CD4-positive, alpha-beta T cell treated with Interleukin-2 at 100 ng/mL for 4 hours (primary cell): ENCODE results near the gene IQSEC1.
"Not testable (repeated sequence)": the region's sequence is repeated elsewhere in the genome, so short reads cannot be mapped to it uniquely, and the experiment has no call there.

Experiments
- DNase-seq: peaks from one replicate; pipeline ENCODE4 v3.0.0-alpha.2; 2020; ENCODE audit warnings: low spot score

Gene IQSEC1

DNA sequence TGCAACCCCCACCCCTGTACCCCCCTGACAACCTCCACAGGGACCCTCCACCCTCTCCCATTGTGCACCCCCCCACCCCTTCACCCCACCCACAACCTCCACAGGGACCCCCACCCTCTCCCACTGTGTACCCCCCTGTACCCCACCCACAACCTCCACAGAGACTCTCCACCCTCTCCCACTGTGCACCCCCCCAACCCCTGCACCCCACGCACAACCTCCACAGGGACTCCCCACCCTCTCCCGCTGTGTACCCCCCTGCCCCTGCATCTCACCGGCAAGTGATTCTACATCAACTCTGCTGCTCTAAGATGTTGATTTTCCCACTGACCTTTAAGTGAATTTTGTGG, 180.4 kb downstream of the IQSEC1 start:
- DNase-seq, result no peak

DNA sequence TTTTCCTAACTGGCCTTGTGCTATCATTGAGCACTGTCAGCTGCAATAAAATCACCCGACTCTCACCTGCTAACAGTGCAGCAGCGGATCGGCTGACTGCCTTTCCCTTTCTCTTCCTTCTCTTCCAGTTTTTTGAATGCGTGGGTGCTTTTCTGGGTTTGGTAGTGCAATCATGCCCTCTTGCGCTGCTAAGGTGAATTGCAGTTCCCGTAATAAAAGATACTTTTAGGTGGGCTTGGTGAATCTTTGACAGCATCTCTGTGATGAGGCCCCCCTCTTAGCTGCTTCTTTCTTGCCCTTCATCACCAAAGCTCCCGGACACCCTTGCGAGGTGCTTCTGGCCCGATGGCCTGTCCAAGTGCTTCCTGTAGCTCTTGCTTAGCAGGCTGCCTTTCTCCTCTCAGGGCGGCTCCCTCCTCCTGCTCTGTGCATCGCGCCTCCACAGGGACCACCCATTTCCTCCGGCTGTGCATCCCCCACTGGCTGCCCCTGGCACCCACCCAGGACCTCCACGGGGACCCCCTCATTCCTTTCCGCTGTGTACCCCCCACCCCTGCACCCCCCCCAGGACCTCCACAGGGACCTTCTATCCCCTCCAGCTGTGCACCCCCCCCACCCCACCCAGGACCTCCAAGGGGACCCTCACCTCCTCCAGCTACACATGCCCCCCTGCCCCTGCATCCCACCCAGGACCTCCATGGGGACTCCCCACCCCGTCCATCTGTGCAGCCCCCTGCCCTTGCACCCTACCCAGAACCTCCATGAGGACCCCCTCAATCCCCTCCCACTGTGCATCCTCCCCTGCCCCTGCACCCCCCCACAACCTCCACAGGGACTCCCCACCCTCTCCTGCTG, 181.0 kb downstream of the IQSEC1 start:
- peak; percentile 62 for DNase-seq

DNA sequence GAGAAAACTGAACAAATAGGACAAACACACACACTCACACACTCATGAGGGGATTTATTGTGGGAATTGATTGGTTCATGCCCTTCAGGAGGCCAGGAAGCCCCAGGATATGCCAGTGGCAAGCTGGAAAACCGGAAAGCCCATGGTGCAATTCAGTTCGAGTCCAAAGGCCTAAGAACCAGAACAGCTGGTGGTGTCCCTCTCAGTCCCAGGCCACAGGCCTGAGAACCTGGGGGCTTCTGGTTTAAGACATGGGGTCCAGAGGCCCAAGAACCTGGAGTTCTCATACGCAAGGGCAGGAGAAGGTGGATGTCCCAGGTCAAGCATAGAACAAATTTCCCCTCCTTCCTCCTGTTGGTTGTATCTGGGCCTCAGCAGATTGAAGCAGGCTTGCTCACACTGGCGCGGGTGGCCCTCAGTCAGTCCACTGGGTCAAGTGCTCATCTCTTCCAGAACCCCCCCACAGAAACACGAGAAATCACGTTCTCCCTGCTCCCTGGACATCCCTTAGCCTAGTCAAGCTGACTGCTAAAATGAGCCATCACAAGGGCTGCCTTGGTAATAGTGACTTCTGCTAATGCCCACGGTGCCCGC, 181.7 kb downstream of the IQSEC1 start:
- DNase-seq, result no peak

DNA sequence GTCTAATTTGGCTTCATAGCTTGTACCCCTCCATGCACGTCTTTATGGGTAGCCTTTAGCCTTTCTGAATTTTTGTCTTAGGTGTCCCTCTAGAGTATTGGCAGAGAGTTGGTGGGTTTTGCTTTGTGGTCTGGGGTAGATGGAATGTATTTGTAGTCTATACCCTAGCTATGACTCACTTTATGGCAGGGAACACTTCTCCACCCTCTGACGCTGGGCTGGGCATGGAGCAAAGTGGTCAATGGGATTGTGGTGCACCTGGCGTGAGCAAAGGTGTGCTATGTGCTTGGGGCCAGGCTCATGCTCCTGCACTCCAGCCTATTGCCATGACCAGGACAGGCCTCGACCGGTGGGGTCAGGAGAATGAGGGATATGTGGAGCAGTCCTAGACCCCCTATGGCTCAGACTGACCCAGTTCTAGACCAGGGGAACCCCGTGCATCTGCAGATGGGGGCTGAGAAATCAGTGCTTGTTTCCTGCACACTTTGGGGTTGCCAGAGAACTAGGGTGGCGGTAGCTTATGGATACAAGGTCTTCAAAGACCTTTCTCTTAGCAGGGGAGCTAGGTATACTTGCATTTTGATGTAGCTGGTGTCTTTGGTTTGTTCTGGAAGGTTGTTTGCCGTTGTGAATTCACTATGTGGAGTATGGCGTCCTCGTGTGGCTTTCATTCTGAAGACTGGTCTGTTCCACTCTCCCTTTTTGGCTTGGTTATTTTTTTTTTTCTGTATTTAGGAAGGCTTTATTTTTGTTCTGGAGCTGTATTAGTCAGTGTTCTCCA, 182.4 kb downstream of the IQSEC1 start:
- DNase-seq, result no peak

DNA sequence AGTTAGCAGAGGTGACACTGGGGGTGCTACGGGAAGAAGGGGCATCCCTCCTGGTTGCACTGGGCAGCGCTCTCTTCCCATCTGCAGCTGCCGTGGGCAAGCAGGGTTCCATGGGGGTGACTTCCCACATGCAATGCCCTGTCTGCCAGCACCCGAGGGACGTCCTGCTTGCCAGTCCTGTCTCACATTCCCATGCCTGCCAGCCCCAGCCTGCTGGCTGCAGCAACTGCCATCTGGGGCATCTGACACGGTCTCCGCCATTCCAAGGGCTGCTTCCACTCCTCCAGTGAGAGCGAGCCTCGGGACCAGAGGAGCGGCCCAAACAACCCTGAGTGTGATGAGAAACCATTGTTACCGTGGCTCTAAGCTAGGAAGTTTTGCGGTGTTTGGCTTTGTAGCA, 186.5 kb downstream of the IQSEC1 start:
- DNase-seq, result no peak

DNA sequence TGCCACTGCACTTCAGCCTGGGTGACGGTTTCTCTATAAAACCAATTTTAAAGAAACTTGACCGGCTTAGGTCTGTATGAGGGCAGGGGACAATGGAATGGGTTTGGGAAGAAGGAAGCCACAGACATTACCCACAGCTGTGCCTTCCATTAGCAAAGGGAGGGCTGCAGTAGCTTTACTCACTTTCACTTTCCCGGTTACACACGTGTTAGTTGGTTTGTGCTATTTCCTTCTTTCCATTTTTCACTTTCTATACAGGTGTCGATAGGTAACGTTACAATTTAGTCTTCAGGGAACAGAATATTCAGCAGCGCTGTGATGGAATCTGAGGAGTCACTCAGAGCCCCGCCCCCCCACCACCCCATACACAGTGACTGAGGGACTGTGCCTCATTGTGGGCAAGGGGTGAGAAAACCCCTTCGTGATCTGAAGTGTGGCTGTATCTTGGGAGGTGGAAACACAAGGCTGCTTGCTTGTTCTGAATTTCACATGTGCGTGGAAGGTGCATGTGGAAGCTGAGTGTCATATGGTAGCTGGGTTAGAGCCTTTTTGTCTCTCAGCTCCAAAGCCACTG, 187.0 kb downstream of the IQSEC1 start:
- DNase-seq, result no peak

DNA sequence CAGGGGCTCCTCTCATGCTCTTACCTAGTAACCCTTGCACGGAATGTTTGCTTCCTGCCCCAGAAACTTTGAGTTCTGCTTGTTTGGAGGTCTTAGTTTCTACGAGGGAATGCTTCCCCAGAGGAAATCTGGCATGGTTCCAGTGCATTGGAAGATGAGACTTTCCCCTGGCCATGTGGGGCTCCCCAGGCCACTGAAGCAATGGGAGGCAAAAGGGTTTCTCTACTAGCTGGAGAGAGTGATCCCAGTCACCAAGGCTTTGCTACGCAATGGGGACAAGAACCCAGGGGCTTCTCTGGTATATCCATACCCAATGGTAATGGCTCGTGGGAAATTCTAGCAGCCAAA, 187.7 kb downstream of the IQSEC1 start:
- no peak for DNase-seq

DNA sequence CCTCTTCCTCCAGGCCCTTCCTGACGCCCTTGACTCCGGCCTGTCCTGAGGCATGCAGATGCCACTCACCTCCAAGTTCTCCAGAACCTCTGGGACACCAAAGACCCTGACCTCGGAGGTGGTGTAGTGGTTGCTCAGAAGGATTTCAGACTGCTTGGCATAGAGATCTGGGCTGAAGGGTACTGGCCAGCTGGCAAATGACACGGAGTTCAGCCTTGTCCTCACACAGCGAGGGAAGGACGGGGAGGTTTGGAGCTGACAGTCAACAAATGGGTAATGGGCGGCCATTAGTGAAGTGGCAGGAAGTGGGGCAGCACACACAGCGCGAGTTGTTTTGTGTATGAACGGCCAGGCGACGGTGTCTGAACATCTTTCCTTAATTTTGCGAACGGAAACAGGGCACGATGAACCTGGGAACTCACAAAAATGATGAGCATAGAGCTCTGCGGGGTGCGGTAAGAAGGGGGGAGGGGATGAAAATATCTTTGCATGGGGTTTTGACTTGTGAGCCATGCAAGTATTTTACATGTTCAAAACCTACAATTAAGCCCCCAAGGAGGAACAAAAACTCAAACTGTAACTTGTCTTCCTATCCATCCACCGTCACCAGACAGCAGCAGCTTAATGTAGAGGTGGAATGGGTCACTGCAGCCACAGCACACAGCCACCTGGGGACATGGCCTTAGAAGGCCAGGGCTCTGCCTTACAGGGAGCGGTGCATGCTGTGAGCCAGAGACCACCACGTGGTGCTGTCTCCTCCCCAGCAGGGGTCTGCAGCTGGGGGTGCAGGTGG, 188.2 kb downstream of the IQSEC1 start:
- no peak for DNase-seq

DNA sequence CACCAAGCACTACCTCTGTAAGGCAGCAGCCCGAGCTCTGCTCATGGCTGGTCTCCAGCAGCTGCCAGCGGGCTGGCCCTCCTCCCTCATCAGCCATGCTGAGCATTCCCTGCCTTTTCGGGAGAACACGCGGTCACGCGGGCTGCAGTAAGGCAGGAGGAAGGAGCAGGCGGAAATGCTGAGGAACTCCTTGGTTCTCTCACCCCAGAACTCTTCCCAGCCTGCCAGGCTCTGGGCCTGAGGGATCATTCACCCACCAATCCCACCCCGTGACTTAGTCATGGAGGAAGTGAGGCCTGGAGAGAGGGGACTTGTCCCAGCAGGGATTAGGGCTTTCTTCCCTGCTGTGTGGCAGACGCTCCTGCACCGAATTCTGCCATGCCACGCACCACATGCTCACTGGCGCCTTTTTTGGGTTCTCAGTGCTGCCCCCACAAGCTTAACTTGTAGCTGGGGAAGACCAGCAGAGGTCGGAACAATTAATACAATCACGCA, 189.0 kb downstream of the IQSEC1 start:
- no peak for DNase-seq

DNA sequence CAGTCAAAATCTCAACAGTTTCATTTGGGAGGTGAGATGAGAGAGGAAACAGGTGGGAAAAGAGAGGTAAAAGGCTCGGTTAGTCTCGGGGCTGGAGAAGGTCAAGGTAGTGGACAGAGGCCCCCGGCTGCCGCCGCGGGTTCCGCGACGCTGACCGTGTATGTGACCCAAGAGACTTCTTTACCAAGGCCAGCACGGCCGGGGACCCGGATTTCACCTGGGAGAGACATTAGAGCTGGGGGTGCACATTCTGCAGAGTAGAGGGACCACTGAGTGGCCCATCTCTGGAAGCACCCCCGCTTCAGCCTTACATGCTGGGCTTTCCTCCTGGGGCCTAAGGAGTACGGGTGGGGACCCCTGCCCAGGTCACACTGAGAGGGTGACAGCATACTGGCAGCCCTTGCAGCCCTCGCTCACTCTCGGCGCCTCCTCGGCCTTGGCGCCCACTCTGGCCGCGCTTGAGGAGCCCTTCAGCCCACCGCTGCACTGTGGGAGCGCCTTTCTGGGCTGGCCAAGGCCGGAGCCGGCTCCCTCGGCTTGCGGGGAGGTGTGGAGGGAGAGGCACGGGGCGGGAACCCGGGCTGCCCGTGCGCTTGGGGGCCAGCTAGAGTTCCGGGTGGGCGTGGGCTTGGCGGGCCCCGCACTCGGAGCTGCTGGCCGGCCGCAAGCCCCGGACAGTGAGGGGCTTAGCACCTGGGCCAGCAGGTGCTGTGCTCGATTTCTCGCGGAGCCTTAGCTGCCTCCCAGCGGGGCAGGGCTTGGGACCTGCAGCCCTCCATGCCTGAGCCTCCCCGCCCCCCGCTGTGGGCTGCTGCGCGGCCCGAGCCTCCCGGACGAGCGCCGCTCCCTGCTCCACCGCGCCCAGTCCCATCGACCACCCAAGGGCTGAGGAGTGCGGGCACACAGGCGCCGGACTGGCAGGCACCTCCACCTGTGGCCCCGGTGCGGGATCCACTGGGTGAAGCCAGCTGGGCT, 190.6 kb downstream of the IQSEC1 start:
- DNase-seq, result no peak

DNA sequence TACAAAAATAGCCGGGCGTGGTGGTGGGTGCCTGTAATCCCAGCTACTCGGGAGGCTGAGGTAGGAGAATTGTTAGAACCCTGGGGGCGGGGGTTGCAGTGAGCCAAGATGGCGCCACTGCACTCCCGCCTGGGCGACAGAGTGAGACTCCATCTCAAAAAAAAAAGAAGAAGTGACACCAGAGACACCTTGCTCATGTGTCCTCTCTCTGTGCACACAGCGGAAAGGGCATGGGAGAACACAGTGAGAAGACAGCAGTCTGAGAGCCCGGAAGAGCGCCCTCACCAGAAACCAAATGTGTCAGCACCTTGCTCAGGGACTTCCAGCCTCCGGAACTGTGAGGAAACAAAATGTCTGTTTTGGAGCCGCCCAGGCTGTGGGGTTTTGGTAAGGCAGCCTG, 191.4 kb downstream of the IQSEC1 start:
- not testable (repeated sequence) for DNase-seq

DNA sequence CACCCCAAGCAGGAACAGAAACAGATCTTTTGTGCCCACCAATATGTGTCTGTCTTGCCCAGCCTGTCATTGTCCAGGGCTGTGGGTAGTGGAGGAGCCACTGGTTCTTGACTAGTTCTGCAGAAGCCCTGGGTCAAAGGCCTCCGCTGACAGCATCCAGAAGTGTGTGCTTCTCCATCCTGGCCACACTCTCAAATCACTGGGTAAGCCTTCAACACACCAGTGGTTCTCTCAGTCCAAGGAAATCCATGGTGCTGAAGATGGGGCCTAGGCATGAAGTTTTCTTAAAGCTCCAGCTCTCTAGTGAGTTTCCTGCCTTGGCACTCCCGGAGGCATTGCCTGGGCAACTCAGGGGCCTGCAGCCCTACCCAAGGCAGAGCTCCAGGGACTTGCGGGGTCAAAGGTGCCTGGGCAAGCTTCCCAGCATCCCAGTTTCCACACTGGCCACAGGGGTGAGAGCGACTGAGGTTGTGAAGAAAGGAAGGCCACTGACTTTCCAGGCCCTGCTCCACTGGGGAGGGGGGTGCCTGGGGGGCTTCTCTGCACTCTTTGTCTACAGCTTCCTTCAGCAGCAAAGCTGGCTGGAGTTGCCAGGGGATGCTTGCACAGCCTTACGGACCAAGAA, 193.9 kb downstream of the IQSEC1 start:
- no peak for DNase-seq

DNA sequence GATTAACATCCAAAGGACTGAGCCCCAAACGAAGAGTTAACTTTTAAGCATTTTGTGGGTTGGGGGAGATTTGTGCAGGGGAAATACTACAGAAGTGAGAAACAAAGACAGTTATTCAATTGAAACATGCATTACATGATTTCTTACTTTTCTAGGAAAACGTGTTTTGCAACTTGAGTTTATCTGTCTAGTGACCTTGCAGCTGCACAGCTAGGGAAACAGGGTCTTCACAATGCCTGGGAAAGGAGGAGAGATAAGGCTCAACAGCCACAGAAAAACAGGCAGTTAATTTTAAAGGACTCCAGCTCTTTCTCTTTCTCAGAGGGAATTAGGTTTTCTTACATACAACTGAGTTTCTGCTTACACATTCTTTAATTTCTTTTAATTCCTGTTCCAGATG, 194.5 kb downstream of the IQSEC1 start:
- DNase-seq, result not testable (repeated sequence)

DNA sequence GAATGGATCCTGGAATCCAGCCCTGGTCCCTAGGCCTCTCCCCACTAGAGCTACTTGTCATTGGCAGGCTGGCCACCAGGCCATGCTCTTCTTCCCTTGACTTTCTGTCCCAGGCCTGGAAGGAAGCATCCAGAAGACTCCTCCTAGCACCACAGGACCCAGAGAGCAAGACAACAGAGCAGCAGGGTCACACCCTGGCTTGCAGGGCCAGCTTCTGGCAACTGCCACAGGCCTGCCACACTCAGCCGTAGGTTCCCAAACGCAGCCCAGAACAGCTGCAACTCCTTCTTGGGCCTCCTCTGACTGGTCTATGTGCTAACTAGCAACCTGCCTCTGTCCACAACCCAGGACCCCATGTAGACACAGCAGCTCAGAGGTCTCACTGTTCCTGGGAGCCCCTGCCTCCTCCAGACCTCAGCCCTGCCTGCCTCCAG, 195.1 kb downstream of the IQSEC1 start:
- DNase-seq, result no peak

DNA sequence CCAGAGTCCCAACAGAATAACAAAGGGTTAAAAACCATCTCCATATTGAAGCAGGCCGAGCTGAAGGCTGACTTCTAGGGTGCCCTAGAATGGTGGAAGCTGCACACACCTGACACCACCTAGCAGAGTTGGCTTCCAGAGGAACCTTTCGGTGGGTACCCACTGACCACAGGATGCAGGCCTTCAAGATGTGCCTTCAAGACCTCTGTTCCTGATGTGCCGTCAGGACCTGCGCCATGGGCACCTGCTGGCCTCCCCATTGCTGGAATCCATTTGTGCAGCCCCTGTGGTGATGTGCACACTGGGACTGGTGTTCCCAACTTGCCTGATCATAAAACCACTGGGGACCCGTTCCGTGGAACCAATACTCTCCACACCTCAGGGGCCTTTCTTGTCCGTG, 196.2 kb downstream of the IQSEC1 start:
- DNase-seq, result no peak

DNA sequence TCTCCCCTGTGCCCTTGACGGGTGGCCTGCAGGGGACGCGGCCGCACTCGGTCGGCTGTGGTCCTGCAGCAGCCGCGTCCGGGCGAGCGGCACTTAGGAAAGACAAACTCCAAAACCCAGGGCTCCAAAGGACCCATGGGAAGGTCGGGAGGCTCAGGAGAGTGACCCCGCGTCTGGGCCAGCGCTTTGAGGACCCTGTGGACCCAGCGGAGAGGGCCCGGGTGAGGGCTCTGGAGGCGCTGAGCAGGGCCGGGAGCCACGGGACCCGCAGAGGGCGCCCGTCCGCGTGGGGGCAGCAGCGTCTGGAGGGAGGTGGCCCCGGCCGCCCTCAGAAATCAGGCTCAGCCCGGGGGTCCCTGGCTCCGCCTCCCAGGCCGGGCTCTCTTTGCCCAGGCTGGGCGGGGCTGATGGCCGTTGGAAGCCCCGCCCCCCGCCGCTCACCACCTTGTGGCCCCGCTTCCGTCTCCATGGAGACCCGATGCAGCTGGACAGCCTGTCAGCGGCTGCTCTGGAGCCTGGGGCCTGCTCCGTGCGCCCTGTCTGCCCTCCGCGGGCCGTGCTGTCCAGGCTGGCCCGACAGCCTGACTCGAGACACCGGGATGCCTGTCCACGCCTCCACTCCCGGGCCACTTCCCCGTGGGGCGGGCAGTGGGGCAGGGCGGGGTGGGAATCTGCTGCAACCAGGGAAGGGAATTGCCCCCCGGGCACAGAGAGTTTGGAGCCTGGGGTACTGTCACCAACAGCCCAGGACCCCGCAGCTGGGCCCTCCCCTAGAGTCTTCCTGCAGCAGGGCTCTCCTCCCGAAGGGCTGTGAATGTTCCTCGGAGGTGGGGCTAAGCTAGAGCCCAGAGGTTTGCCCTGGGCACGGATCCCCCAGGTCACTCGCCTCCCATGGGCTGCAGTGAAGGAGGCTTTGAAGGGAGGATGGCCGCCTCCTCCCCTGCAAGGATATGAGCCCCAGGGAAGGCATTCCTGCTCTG, 197.1 kb downstream of the IQSEC1 start:
- no peak for DNase-seq

DNA sequence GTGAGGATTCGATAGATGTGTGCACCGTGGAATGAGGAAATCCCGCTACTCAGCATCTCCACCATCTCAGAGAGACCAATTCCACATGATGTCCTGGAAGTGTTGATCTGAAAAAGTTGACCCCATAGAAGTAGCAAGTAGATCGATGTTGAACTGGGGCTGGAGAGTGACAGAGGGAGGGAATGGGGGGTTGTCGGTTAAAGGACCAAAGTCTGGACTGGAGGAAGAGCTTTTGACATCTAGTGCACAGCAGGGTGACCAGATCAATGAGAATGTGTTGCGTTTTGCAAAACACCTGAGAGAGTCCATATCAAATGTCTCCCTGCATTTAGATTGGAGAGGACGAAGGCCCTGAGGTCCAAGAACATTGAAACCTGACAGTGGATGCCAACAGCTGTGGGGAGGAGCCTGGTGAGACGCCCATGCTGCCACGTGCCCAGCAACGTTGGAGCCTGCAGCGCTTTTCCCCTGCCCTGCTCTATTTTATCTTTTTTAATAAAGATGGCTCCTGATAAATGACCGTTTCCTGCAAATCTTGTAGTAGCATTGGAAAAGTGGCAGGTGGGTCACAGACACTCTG, 201.7 kb downstream of the IQSEC1 start:
- DNase-seq, result no peak

DNA sequence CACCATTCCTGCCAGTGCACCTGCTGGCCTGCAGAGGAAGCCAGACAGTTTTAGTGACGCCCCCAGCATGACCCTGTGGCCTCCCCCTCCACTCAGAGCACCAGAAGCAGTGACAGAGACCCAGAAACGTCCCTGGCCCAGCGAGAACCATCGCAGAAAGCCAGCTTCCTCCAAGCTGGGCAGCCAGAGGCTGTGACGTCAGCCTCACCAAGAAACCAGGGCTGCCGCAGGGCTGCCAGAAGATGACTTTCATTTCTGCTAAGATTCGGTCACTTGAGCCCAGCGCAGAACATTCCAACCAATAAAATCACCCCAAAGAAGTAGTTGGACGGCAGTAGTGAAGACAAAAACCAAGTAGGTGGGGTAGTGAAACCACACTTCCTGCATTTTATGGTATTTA, 202.3 kb downstream of the IQSEC1 start:
- DNase-seq, result peak; percentile 40
